ENCODE data around the gene PDF. TPM values are rescaled to one million over a fixed set of nuclear protein-coding genes. Genes with fewer than 3 reads are reported as not detected.

The PDF gene
- total and polyA plus RNA-seq, 2 of the 13 experiments (the other 11 are each of a cell fraction or from before 2014, with no cell fraction given) = 12.4 to 48.8 TPM

DNA sequence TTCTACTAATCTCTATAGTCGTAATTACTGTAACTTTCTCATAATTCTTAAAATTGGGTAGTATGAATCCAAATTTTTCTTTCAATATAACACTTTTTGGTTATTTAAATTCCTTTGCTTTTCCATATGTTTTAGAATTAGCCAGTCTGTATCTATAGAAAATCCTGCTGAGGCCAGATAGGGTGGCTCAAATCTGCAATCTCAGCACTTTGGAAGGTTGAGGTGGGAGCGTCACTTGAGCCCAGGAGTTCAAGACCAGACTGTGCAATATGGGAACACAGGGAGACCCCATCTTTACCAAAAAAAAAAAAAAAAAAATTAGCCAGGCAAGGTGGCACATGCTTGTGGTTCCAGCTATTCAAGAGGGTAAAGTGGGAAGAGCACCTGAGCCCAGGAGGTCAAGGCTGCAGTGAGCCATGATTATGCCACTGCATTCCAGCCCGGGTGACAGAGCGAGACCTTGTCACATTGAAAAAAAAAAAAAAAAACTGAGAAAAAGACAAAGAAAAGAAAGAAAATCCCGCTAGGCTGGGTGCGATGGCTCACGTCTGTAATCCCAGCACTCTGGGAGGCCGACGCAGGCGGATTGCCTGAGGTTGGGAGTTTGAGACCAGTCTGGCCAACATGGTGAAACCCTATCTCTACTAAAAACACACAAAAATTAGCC is 46.1 kb upstream of the PDF start (continued):
- TF ChIP-seq RARA (CRISPR knock-in tag; IDR thresholded peaks at IDR 0.05) (peak; percentile 70), ZNF615 (CRISPR knock-in tag; IDR thresholded peaks at IDR 0.05; ENCODE audit: borderline replicate concordance) (no peak), ZNF382 (CRISPR knock-in tag; IDR thresholded peaks at IDR 0.05; ENCODE audit: borderline replicate concordance) (no peak), POLR2A (IDR thresholded peaks at IDR 0.05; ENCODE audit: insufficient read depth in 1 of 2, low read depth in 2 of 2, low read length in 2 of 2) (no peak), ZNF335 (CRISPR knock-in tag; IDR thresholded peaks at IDR 0.05) (no peak), WIZ (CRISPR knock-in tag; IDR thresholded peaks at IDR 0.05) (no peak), EED (CRISPR knock-in tag; IDR thresholded peaks at IDR 0.05) (no peak), GATA4 (IDR thresholded peaks at IDR 0.05; ENCODE audit: borderline replicate concordance, low read depth) (no peak), CEBPB (IDR thresholded peaks at IDR 0.05; ENCODE audit: borderline replicate concordance, low read depth, low read length) (no peak), NFIC (IDR thresholded peaks at IDR 0.05; ENCODE audit: low read length) (no peak; the same call in 1 of the 2 replicates), ZFP41 (CRISPR knock-in tag; IDR thresholded peaks at IDR 0.05; ENCODE audit: borderline replicate concordance) (no peak), KAT2B (IDR thresholded peaks at IDR 0.05; ENCODE audit: borderline replicate concordance, low read depth, low read length) (no peak), KDM5B (CRISPR knock-in tag; IDR thresholded peaks at IDR 0.05; ENCODE audit: borderline replicate concordance) (peak; percentile 33; the same call in 1 of the 2 replicates), ZNF788 (CRISPR knock-in tag; IDR thresholded peaks at IDR 0.05; ENCODE audit: borderline replicate concordance) (no peak), ZXDC (CRISPR knock-in tag; IDR thresholded peaks at IDR 0.05) (no peak), ATF4 (CRISPR knock-in tag; IDR thresholded peaks at IDR 0.05) (no peak), FOXK2 (IDR thresholded peaks at IDR 0.05) (no peak; the same call in 1 of the 2 replicates), GFI1 (CRISPR knock-in tag; IDR thresholded peaks at IDR 0.05; ENCODE audit: borderline replicate concordance) (0 out of 2 replicates have a peak, but pooled peaks have one; percentile 26), ZNF737 (CRISPR knock-in tag; IDR thresholded peaks at IDR 0.05; ENCODE audit: borderline replicate concordance) (no peak), PTBP1 (IDR thresholded peaks at IDR 0.05; ENCODE audit: low read depth, low read length, poor library complexity, severe bottlenecking) (no peak), SOX6 (IDR thresholded peaks at IDR 0.05) (no peak), SOX6 (CRISPR knock-in tag; IDR thresholded peaks at IDR 0.05) (peak; percentile 74)
- TF ChIP-seq, protein P1, sequence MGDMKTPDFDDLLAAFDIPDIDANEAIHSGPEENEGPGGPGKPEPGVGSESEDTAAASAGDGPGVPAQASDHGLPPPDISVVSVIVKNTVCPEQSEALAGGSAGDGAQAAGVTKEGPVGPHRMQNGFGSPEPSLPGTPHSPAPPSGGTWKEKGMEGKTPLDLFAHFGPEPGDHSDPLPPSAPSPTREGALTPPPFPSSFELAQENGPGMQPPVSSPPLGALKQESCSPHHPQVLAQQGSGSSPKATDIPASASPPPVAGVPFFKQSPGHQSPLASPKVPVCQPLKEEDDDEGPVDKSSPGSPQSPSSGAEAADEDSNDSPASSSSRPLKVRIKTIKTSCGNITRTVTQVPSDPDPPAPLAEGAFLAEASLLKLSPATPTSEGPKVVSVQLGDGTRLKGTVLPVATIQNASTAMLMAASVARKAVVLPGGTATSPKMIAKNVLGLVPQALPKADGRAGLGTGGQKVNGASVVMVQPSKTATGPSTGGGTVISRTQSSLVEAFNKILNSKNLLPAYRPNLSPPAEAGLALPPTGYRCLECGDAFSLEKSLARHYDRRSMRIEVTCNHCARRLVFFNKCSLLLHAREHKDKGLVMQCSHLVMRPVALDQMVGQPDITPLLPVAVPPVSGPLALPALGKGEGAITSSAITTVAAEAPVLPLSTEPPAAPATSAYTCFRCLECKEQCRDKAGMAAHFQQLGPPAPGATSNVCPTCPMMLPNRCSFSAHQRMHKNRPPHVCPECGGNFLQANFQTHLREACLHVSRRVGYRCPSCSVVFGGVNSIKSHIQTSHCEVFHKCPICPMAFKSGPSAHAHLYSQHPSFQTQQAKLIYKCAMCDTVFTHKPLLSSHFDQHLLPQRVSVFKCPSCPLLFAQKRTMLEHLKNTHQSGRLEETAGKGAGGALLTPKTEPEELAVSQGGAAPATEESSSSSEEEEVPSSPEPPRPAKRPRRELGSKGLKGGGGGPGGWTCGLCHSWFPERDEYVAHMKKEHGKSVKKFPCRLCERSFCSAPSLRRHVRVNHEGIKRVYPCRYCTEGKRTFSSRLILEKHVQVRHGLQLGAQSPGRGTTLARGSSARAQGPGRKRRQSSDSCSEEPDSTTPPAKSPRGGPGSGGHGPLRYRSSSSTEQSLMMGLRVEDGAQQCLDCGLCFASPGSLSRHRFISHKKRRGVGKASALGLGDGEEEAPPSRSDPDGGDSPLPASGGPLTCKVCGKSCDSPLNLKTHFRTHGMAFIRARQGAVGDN (CRISPR knock-in tag; IDR thresholded peaks at IDR 0.05) = peak; percentile 35; the same call in 1 of the 2 replicates
